OCI-LY7 (cell line): ENCODE measurements around the gene DLGAP3. TPM values are rescaled to one million over a fixed set of nuclear protein-coding genes. Genes with fewer than 3 reads are reported as not detected.

Experiments used
- BruUV-seq: library from RNA; stranded (reverse); fragments of 400-500 nt; replicated peaks from 2 replicates; lab custom pipeline; 2021; lab: Mats Ljungman, UMichigan
- CTCF ChIA-PET: fragments of 300-600 bp; sonication (Branson Sonifier 250); formaldehyde crosslinking; loops from one replicate; lab custom pipeline; 2022; ENCODE audit warnings: antibody characterized with exemption; ENCODE audit not compliant: unreplicated experiment; lab: Charles Lee
- POLR2A ChIA-PET: fragments of 300-600 bp; sonication (Branson Sonifier 250); formaldehyde crosslinking; loops from one replicate; lab custom pipeline; 2022; ENCODE audit warnings: antibody characterized with exemption; lab: Charles Lee
- DNase-seq: peaks from one replicate; pipeline ENCODE4 v3.0.0-alpha.2; 2015; ENCODE audit warnings: low spot score
- H2AFZ ChIP-seq: fragments of 200-600 bp; sonication (generic), shearing (Covaris generic); 2 replicates; pipeline ENCODE4 v1.6.1; 2014; ENCODE audit warnings: mild to moderate bottlenecking, antibody characterized with exemption, low read length, moderate library complexity
- H3K27ac ChIP-seq: fragments of 200-600 bp; sonication (generic); 2 replicates; pipeline ENCODE4 v1.5.1; 2014; ENCODE audit warnings: mixed run types, low read depth, mild to moderate bottlenecking, moderate library complexity, low read length, inconsistent platforms; ENCODE audit not compliant: poor library complexity, severe bottlenecking
- H3K36me3 ChIP-seq: fragments of 200-600 bp; sonication (generic); 2 replicates; pipeline ENCODE4 v1.6.1; 2014; ENCODE audit warnings: mild to moderate bottlenecking, antibody characterized with exemption, low read length, moderate library complexity, mixed read lengths; ENCODE audit not compliant: insufficient read depth
- H3K4me1 ChIP-seq: fragments of 200-600 bp; sonication (generic); 2 replicates; pipeline ENCODE4 v1.5.1; 2014; ENCODE audit warnings: mild to moderate bottlenecking, low read length; ENCODE audit not compliant: insufficient read depth, poor library complexity, severe bottlenecking
- H3K4me2 ChIP-seq: fragments of 200-600 bp; sonication (generic); 2 replicates; pipeline ENCODE4 v1.6.1; 2014; ENCODE audit warnings: mild to moderate bottlenecking, low read length
- H3K4me3 ChIP-seq: fragments of 200-600 bp; sonication (generic); 2 replicates; pipeline ENCODE4 v1.5.1; 2014; ENCODE audit warnings: mild to moderate bottlenecking, low read depth, low read length; ENCODE audit not compliant: poor library complexity, severe bottlenecking
- H3K79me2 ChIP-seq: fragments of 200-600 bp; sonication (generic); 2 replicates; pipeline ENCODE4 v1.6.1; 2016; ENCODE audit warnings: low read depth, mild to moderate bottlenecking, low read length, moderate library complexity, mixed read lengths; ENCODE audit not compliant: insufficient read depth
- H3K9me2 ChIP-seq: fragments of 200-600 bp; sonication (generic); 2 replicates; pipeline ENCODE4 v1.6.1; 2016; ENCODE audit warnings: mild to moderate bottlenecking, low read length, mixed read lengths; ENCODE audit not compliant: insufficient read depth
- H3K9me3 ChIP-seq: fragments of 200-600 bp; sonication (generic); 2 replicates; pipeline ENCODE4 v1.6.1; 2014; ENCODE audit warnings: mild to moderate bottlenecking, mixed run types, low read length, mixed read lengths
- H4K20me1 ChIP-seq: fragments of 200-600 bp; sonication (generic); 2 replicates; pipeline ENCODE4 v1.6.1; 2014; ENCODE audit warnings: mild to moderate bottlenecking, antibody characterized with exemption, low read length, moderate library complexity, mixed read lengths; ENCODE audit not compliant: insufficient read depth
- EZH2phosphoT487 ChIP-seq: fragments of 200-600 bp; sonication (generic); IDR thresholded peaks from 2 replicates; pipeline ENCODE4 v1.6.1; 2018; ENCODE audit warnings: low read depth, borderline replicate concordance, mild to moderate bottlenecking, mixed run types, antibody characterized with exemption, low read length, moderate library complexity, mixed read lengths
- intact Hi-C: fragments of 100-400 bp; cut with micrococcal nuclease; formaldehyde crosslinking; loops from one replicate; pipeline ENCODE4 v1.10.0; 2022; ENCODE audit not compliant: unreplicated experiment
- total RNA-seq, 2 experiments: library from RNA; depleted of rRNA in 1 of 2; stranded (reverse); fragments of >200 nt in 1 of 2; shearing (Covaris generic) in 1 of 2; gene quantifications; 2 replicates each; pipeline ENCODE4 v1.2.3, GENCODE V29; 2014 to 2022
- TF ChIP-seq, protein P1 (sequence below): fragments of 200-600 bp; sonication (generic); conservative IDR thresholded peaks from 2 replicates; pipeline ENCODE4 v1.5.1; 2014; ENCODE audit warnings: mild to moderate bottlenecking, antibody characterized with exemption, low read length, moderate library complexity, mixed read lengths

The DLGAP3 gene
- total RNA-seq, 2 experiments from 2014 or later = 0.44 to 0.47 TPM

DNA sequence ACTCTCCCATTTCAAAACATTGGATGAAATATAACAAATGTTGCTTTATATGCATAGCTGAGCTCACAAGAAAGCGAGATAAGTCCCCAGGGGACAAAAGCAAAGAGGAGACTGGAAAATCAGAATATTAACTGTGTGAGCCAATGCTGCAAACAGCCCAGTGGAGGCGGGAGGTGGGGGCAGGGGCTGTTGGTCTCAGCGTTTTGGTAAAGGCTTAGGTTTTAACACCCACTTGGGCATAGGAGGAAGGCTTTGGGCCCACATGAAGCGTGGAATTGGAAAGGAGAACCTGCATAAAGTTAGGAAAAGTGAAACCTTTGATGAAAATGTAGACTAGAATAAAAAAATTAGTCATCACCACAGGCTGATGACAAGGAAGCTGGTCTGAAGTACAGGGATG lies 39.7 kb downstream of the DLGAP3 start:
- H3K79me2 ChIP-seq = no peaks in the 10 kb centered on the region
- no peaks in the 10 kb centered on the region for H3K36me3 ChIP-seq
- no peaks in the 10 kb centered on the region for H3K9me2 ChIP-seq
- H3K9me3 ChIP-seq = peaks cover 14% of the 10 kb centered on the region; the same call in 1 of the 2 replicates
- TF ChIP-seq EZH2phosphoT487 = no peak
- TF ChIP-seq, protein P1, sequence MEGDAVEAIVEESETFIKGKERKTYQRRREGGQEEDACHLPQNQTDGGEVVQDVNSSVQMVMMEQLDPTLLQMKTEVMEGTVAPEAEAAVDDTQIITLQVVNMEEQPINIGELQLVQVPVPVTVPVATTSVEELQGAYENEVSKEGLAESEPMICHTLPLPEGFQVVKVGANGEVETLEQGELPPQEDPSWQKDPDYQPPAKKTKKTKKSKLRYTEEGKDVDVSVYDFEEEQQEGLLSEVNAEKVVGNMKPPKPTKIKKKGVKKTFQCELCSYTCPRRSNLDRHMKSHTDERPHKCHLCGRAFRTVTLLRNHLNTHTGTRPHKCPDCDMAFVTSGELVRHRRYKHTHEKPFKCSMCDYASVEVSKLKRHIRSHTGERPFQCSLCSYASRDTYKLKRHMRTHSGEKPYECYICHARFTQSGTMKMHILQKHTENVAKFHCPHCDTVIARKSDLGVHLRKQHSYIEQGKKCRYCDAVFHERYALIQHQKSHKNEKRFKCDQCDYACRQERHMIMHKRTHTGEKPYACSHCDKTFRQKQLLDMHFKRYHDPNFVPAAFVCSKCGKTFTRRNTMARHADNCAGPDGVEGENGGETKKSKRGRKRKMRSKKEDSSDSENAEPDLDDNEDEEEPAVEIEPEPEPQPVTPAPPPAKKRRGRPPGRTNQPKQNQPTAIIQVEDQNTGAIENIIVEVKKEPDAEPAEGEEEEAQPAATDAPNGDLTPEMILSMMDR = no peak
- intact Hi-C loops = no loop called here
- no peak for DNase-seq
- H4K20me1 ChIP-seq = no peaks in the 10 kb centered on the region
- H2AFZ ChIP-seq = no peak overlapping the region
- POLR2A ChIA-PET = interaction anchor here (0.6 to 1.5 kb wide), 3 partner anchors 15 to 191 kb away, joined by 3 read pairs; partner anchors contain the start of gene DLGAP3
- H3K4me1 ChIP-seq = no peaks in the 10 kb centered on the region
- BruUV-seq = no TSS peak
- H3K4me3 ChIP-seq = no peak overlapping the region
- no peak overlapping the region for H3K4me2 ChIP-seq
- H3K27ac ChIP-seq = no peak overlapping the region
- CTCF ChIA-PET = no interaction called here

- no TSS peak for BruUV-seq
- Histone ChIP-seq H3K4me2 (no peak overlapping the region), H3K9me2 (no peaks in the 10 kb centered on the region), H3K79me2 (no peaks in the 10 kb centered on the region), H3K36me3 (no peaks in the 10 kb centered on the region), H3K4me1 (no peaks in the 10 kb centered on the region), H4K20me1 (no peaks in the 10 kb centered on the region), H3K4me3 (no peak overlapping the region), H3K9me3 (peaks cover 8% of the 10 kb centered on the region; the same call in 1 of the 2 replicates), H3K27ac (no peak overlapping the region), H2AFZ (no peak overlapping the region)
- TF ChIP-seq, protein P1 = no peak
- CTCF ChIA-PET = no interaction called here
- DNase-seq = no peak
- POLR2A ChIA-PET = no interaction called here
- intact Hi-C loops = no loop called here
Observed at GRCh38 chr1:34887593-34887992, 41.9 kb downstream of the DLGAP3 start.

DNA sequence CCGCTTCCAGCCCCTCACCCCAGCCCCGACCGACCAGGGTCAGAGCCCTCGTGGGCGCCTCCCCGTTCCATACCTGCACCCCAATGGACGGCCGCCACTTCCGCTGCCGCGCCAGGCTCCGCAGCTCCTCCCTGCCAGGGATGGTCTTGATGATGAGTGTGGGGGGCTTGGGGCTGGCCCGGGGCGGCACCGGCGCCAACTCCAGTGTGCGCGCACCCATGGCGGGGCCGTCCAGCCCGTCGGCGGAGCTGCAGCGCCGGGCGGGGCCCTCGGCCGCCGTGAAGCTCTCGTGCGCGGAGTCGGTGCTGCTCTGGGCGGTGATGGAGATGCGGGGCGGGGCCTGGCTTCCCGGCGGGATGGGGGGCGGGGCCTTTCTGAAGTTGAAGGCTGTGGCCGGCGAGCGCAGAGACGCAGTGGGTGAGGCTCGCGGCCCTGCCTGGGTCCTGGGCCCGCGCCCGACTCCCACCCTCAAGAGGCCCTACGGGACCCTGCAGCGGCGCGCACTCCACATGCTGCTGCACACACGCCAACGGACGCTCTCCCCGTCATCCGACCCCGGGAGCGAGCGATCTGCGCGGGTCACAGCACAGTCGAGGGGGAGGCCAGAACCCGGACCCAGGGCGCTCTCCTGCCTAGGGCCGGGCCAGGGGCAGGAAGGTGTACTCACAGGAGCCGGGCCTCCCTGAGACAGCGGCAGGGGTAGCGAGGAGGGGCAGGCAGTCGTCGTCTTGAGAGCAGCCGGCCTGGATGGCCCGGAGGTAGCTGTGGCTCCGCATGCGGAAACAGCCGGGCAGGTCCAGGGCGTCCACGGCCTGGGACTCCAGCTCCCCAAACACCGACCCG lies 43.8 kb downstream of the DLGAP3 start:
- ChIA-PET POLR2A (no interaction called here), CTCF (no interaction called here)
- Histone ChIP-seq H3K36me3 (no peaks in the 10 kb centered on the region), H3K9me3 (0 out of 2 replicates have a peak, but pooled peaks cover 5% of the 10 kb centered on the region), H3K4me2 (no peak overlapping the region), H3K9me2 (no peaks in the 10 kb centered on the region), H3K27ac (no peak overlapping the region), H4K20me1 (no peaks in the 10 kb centered on the region), H3K79me2 (no peaks in the 10 kb centered on the region), H3K4me3 (no peak overlapping the region), H2AFZ (no peak overlapping the region), H3K4me1 (no peaks in the 10 kb centered on the region)
- TF ChIP-seq EZH2phosphoT487 = no peak
- TF ChIP-seq, protein P1 = no peak
- no TSS peak for BruUV-seq
- no peak for DNase-seq
- intact Hi-C loops = no loop called here
